AG04449 (cell line): ENCODE data around the gene AOC2.
"Not testable (repeated sequence)": the region's sequence is repeated elsewhere in the genome, so short reads cannot be mapped to it uniquely, and the experiment has no call there.

Experiments
- CTCF ChIA-PET: fragments of 350-600 bp; formaldehyde crosslinking; extraction: SDS; loops from one replicate; lab custom pipeline; 2021; ENCODE audit warnings: antibody characterized with exemption; lab: Yijun Ruan, JAX
- POLR2A ChIA-PET: fragments of 400-600, 350-600 bp; formaldehyde crosslinking; extraction: SDS; loops from one replicate; lab custom pipeline; 2020; ENCODE audit warnings: antibody characterized with exemption, inconsistent platforms; lab: Yijun Ruan, JAX
- DNase-seq: peaks from one replicate; pipeline ENCODE4 v3.0.0-alpha.2; 2010; ENCODE audit warnings: low read depth, low spot score
- H3K4me3 ChIP-seq: 2 replicates; pipeline ENCODE4 v1.5.1; 2011; ENCODE audit warnings: low read depth, mild to moderate bottlenecking, control low read depth, low read length
- CTCF ChIP-seq: IDR thresholded peaks from one replicate; pipeline ENCODE4 v1.5.1; 2011; ENCODE audit warnings: mild to moderate bottlenecking, moderate library complexity, low read length, control low read depth, inconsistent platforms; ENCODE audit not compliant: insufficient read depth; ENCODE audit errors: missing control alignments

The AOC2 gene

GRCh38 chr17:42866631-42867575 lies 22.5 kb downstream of the AOC2 start:
- no peak for DNase-seq
- ChIA-PET CTCF (no interaction called here), POLR2A (no interaction called here)
- no peak for TF ChIP-seq CTCF
- no peak overlapping the region for H3K4me3 ChIP-seq

- POLR2A ChIA-PET, H3K4me3 ChIP-seq, CTCF ChIA-PET, DNase-seq: not testable (repeated sequence)
Measured at GRCh38 chr17:42867694-42868261, 23.4 kb downstream of the AOC2 start.

- no peak overlapping the region for H3K4me3 ChIP-seq
- DNase-seq: no peak
- ChIA-PET POLR2A (no interaction called here), CTCF (interaction anchor here (1.9 kb wide), 1 partner anchor 23 kb away, joined by 4 read pairs; no protein-coding TSS in a partner anchor)
- TF ChIP-seq CTCF: no peak
Measured at GRCh38 chr17:42868338-42868737, 24.0 kb downstream of the AOC2 start.

- H3K4me3 ChIP-seq: no peak overlapping the region
- no peak for TF ChIP-seq CTCF
- CTCF ChIA-PET: no interaction called here
- POLR2A ChIA-PET: no interaction called here
- no peak for DNase-seq
Measured at GRCh38 chr17:42871647-42872046, 27.3 kb downstream of the AOC2 start.

GRCh38 chr17:42872251-42872965 lies 28.0 kb downstream of the AOC2 start:
- CTCF ChIA-PET: no interaction called here
- no peak for TF ChIP-seq CTCF

GRCh38 chr17:42873315-42873714 lies 28.9 kb downstream of the AOC2 start:
- no peak for DNase-seq
- TF ChIP-seq CTCF: no peak
- POLR2A ChIA-PET: no interaction called here
- CTCF ChIA-PET: no interaction called here
- no peak overlapping the region for H3K4me3 ChIP-seq

More at GRCh38 chr17:42872251-42872965, 28.0 kb downstream of the AOC2 start:
- DNase-seq: no peak
- POLR2A ChIA-PET: no interaction called here
- H3K4me3 ChIP-seq: no peak overlapping the region

GRCh38 chr17:42873932-42874695 lies 29.7 kb downstream of the AOC2 start:
- H3K4me3 ChIP-seq, DNase-seq, CTCF ChIA-PET, POLR2A ChIA-PET: not testable (repeated sequence)
